Tibial artery (tissue), 4 donors: ENCODE results near the gene ALDOB.

Source experiments
- DNase-seq, 2 donors: peaks; one replicate each; pipeline ENCODE4 v3.0.0-alpha.2; 2019
- H3K27ac ChIP-seq, 2 donors: fragments of 200-600 bp; sonication (generic) in 1 of 2; 1 replicate in 1 of 2; 2 replicates in 1 of 2; pipeline ENCODE4 v1.5.1; 2018 to 2019; ENCODE audit warnings: mild to moderate bottlenecking in 1 of 2
- H3K27me3 ChIP-seq, 2 donors: fragments of 200-600 bp; sonication (generic) in 1 of 2; one replicate each; pipeline versions ENCODE4 v1.5.1 to v1.6.0; 2016 to 2019
- H3K36me3 ChIP-seq, 3 donors: fragments of 200-600 bp; sonication (generic) in 2 of 3; one replicate each; pipeline ENCODE4 v1.5.1; 2016 to 2019; ENCODE audit warnings: mild to moderate bottlenecking in 2 of 3
- H3K4me1 ChIP-seq, 4 donors: fragments of 200-600 bp; sonication (generic) in 2 of 4; 1 replicate in 3 of 4; 2 replicates in 1 of 4; pipeline ENCODE4 v1.5.1; 2016 to 2019
- H3K4me3 ChIP-seq, 2 donors: fragments of 200-600 bp; sonication (generic) in 1 of 2; 1 replicate in 1 of 2; 2 replicates in 1 of 2; pipeline ENCODE4 v1.5.1; 2018 to 2019; ENCODE audit warnings: mild to moderate bottlenecking in 2 of 2
- H3K9me3 ChIP-seq, 3 donors: fragments of 200-600 bp; sonication (generic) in 1 of 3; one replicate each; pipeline ENCODE4 v1.5.1; 2016 to 2019
- CTCF ChIP-seq, 2 experiments: fragments of 200-600 bp in 1 of 2; fragments of 450-650 bp in 1 of 2; IDR thresholded peaks; one replicate each; pipeline ENCODE4 v1.5.1; 2017 to 2019; ENCODE audit warnings: antibody characterized with exemption in 2 of 2, mild to moderate bottlenecking in 1 of 2, moderate library complexity in 1 of 2
- intact Hi-C: fragments of 100-400 bp; cut with DNase I; formaldehyde crosslinking; loops from one replicate; pipeline ENCODE4 v1.15.0; 2023; ENCODE audit warnings: low total_unique reads

Gene ALDOB

GRCh38 chr9:101435601-101436079, at the start of gene ALDOB:
Gene ALDOB (minus strand): TSS chr9:101435774. CDS start chr9:101430887, 4,887 bp downstream.
- intact Hi-C loops, result no loop called here
- DNase-seq, result no peak
- Histone ChIP-seq H3K36me3 (no peaks in the 10 kb centered on the region), H3K27me3 (no peaks in the 10 kb centered on the region), H3K4me1 (no peaks in the 10 kb centered on the region), H3K4me3 (no peak within 1 kb of the TSS), H3K9me3 (no peaks in the 10 kb centered on the region), H3K27ac (no peak within 1 kb of the TSS)
- TF ChIP-seq CTCF (IDR thresholded peaks at IDR 0.05), result no peak

- intact Hi-C loops, result no loop called here
- Histone ChIP-seq H3K4me3 (no peak overlapping the region), H3K27me3 (no peaks in the 10 kb centered on the region), H3K9me3 (no peaks in the 10 kb centered on the region), H3K27ac (no peak overlapping the region), H3K4me1 (peaks cover 0 to 46% (median 8%) of the 10 kb centered on the region in 4 donors), H3K36me3 (no peaks in the 10 kb centered on the region)
- DNase-seq, result no peak
- TF ChIP-seq CTCF (IDR thresholded peaks at IDR 0.05), result no peak
Observed at GRCh38 chr9:101484046-101484445, 48.5 kb upstream of the ALDOB start.

- peaks cover 0 to 50% (median 8%) of the 10 kb centered on the region in 4 donors for H3K4me1 ChIP-seq
- intact Hi-C loops, result no loop called here
- no peak overlapping the region for H3K27ac ChIP-seq
Observed at GRCh38 chr9:101481261-101481660, 45.7 kb upstream of the ALDOB start.

GRCh38 chr9:101480386-101480785, 44.8 kb upstream of the ALDOB start:
- Histone ChIP-seq H3K36me3 (peaks cover 12 to 17% (median 14%) of the 10 kb centered on the region in 3 donors), H3K4me1 (peaks cover 0 to 46% (median 5%) of the 10 kb centered on the region in 4 donors), H3K4me3 (no peak overlapping the region), H3K9me3 (no peaks in the 10 kb centered on the region), H3K27me3 (no peaks in the 10 kb centered on the region), H3K27ac (no peak overlapping the region)
- DNase-seq, result no peak
- TF ChIP-seq CTCF (IDR thresholded peaks at IDR 0.05), result no peak
- intact Hi-C loops, result no loop called here

More at GRCh38 chr9:101481261-101481660, 45.7 kb upstream of the ALDOB start:
- DNase-seq, result no peak
- H3K9me3 ChIP-seq, result no peaks in the 10 kb centered on the region
- no peak overlapping the region for H3K4me3 ChIP-seq
- no peaks in the 10 kb centered on the region for H3K27me3 ChIP-seq
- no peak for TF ChIP-seq CTCF (IDR thresholded peaks at IDR 0.05)
- H3K36me3 ChIP-seq, result peaks cover 3 to 9% (median 5%) of the 10 kb centered on the region in 3 donors

- Histone ChIP-seq H3K27ac (no peak overlapping the region), H3K27me3 (no peaks in the 10 kb centered on the region), H3K4me3 (no peak overlapping the region), H3K4me1 (peaks cover 0 to 38% (median 5%) of the 10 kb centered on the region in 4 donors), H3K9me3 (no peaks in the 10 kb centered on the region), H3K36me3 (peaks cover 20 to 21% (median 21%) of the 10 kb centered on the region in 3 donors)
- intact Hi-C loops, result no loop called here
- no peak for DNase-seq
- no peak for TF ChIP-seq CTCF (IDR thresholded peaks at IDR 0.05)
Observed at GRCh38 chr9:101479338-101480030, 43.9 kb upstream of the ALDOB start.
